ENCODE data around the gene INTS1. TPM values are rescaled to one million over a fixed set of nuclear protein-coding genes. Genes with fewer than 3 reads are reported as not detected.

The INTS1 gene
- total and polyA plus RNA-seq, 10 of the 15 experiments (the other 5 are each of a cell fraction or from before 2014, with no cell fraction given), result 0.52 to 89.0 (median 15.1) TPM

GRCh38 chr7:1531263-1531978 lies 27.2 kb upstream of the INTS1 start:
- WGBS (ENCODE audit: insufficient coverage, insufficient replicate concordance, low lambda C conversion rate, missing lambda C conversion rate), result 2% methylated on average over 38 of the region's 55 CpGs
- ChIA-PET POLR2A (interaction anchor here (0.6 to 1.4 kb wide), 2 partner anchors 26 to 745 kb away, joined by 3 to 5 read pairs; no protein-coding TSS in a partner anchor), CTCF (interaction anchor here (3.0 kb wide), 1 partner anchor 26 kb away, joined by 9 read pairs; no protein-coding TSS in a partner anchor), RAD21 (ENCODE audit: unreplicated experiment) (no interaction called here), SMC1A (ENCODE audit: uncharacterized antibody, unreplicated experiment) (no interaction called here)
- Histone ChIP-seq H2AFZ (ENCODE audit: control insufficient read depth, low read depth, low read length) (no peak overlapping the region), H3K4me3 (peak overlapping the region; percentile 63), H4K20me1 (ENCODE audit: control insufficient read depth, insufficient read depth) (peaks cover 7% of the 10 kb centered on the region; the same call in 1 of the 2 replicates), H3K27me3 (replicated peaks in 1 of 2; ENCODE audit: control insufficient read depth in 2 of 2, insufficient read depth in 2 of 2, low read length in 1 of 2) (no peaks in the 10 kb centered on the region), H3K9me3 (replicated peaks; ENCODE audit: control insufficient read depth, insufficient read depth, low read length) (no peaks in the 10 kb centered on the region), H3K27ac (ENCODE audit: control insufficient read depth, insufficient read depth) (peak overlapping the region; percentile 69), H3K4me2 (ENCODE audit: control insufficient read depth, insufficient read depth) (peak overlapping the region; percentile 96), H3K4me1 (ENCODE audit: control insufficient read depth, insufficient read depth, low read length) (peaks cover 13% of the 10 kb centered on the region), H3K36me3 (ENCODE audit: control insufficient read depth in 2 of 2, insufficient read depth in 2 of 2, low read length in 1 of 2) (no peaks in the 10 kb centered on the region; a peak in 1 of 4 replicates), H3K9ac (ENCODE audit: control insufficient read depth, insufficient read depth, low read length) (peak overlapping the region; percentile 71), H3K79me2 (ENCODE audit: control insufficient read depth, insufficient read depth, low read length) (peaks cover 38% of the 10 kb centered on the region)
- ATAC-seq (peak; percentile 11), DNase-seq (ENCODE audit: low read depth, low spot score) (no peak), FAIRE-seq (no peak)
- in situ Hi-C loops (cut with MboI), result no loop called here
- no TSS peak for BruUV-seq (replicated peaks)
- intact Hi-C loops (cut with micrococcal nuclease; ENCODE audit: unreplicated experiment), result no loop called here
- TF ChIP-seq NBN (IDR thresholded peaks at IDR 0.05), result 0 out of 2 replicates have a peak, but pooled peaks have one; percentile 32
- no peak for TF ChIP-seq ETV6 (conservative IDR thresholded peaks at IDR 0.05 in 1 of 2, IDR thresholded peaks at IDR 0.05 in 1 of 2; ENCODE audit: borderline replicate concordance in 1 of 2, low read depth in 1 of 2)
- no peak for TF ChIP-seq STAT1 (conservative IDR thresholded peaks at IDR 0.05)
- TF ChIP-seq E4F1 (IDR thresholded peaks at IDR 0.05; ENCODE audit: borderline replicate concordance, partially characterized antibody), result no peak
- no peak for TF ChIP-seq ZZZ3 (IDR thresholded peaks at IDR 0.05; ENCODE audit: control insufficient read depth, insufficient read length, low read depth)
- peak; percentile 95 for TF ChIP-seq BACH1 (IDR thresholded peaks at IDR 0.05; ENCODE audit: borderline replicate concordance)
- TF ChIP-seq BHLHE40 (IDR thresholded peaks at IDR 0.05; ENCODE audit: borderline replicate concordance in 1 of 2, low read depth in 2 of 2, low read length in 1 of 2), result peak in 1 of 2 experiments; percentile 88; a peak in 3 of 4 replicates
- no peak for TF ChIP-seq EGR1 (IDR thresholded peaks at IDR 0.05; ENCODE audit: borderline replicate concordance in 1 of 2, low read depth in 2 of 2, low read length in 2 of 2)
- TF ChIP-seq BCL11A (IDR thresholded peaks at IDR 0.05; ENCODE audit: low read depth, low read length), result no peak
- TF ChIP-seq GATAD2B (conservative IDR thresholded peaks at IDR 0.05; ENCODE audit: low read depth), result peak; percentile 83; the same call in 1 of the 2 replicates
- TF ChIP-seq IRF4 (IDR thresholded peaks at IDR 0.05; ENCODE audit: low read depth, low read length), result no peak
- TF ChIP-seq MTA2 (IDR thresholded peaks at IDR 0.05; ENCODE audit: low read depth), result no peak
- no peak for TF ChIP-seq ZNF207 (IDR thresholded peaks at IDR 0.05; ENCODE audit: borderline replicate concordance)
- peak; percentile 42; the same call in 1 of the 2 replicates for TF ChIP-seq DPF2 (IDR thresholded peaks at IDR 0.05)
- peak; percentile 48; the same call in 1 of the 2 replicates for TF ChIP-seq PKNOX1 (IDR thresholded peaks at IDR 0.05)
- peak; percentile 20; the same call in 1 of the 2 replicates for TF ChIP-seq IKZF1 (conservative IDR thresholded peaks at IDR 0.05)
- TF ChIP-seq MYC (IDR thresholded peaks at IDR 0.05; ENCODE audit: insufficient read depth, insufficient read length, insufficient replicate concordance, low read length, severe bottlenecking), result peak; percentile 58
- peak; percentile 52; the same call in 1 of the 2 replicates for TF ChIP-seq NR2F1 (conservative IDR thresholded peaks at IDR 0.05)

Data from GM12878 (cell line).